ENCODE data around the gene NCOA3.
"Not testable (repeated sequence)": the region's sequence is repeated elsewhere in the genome, so short reads cannot be mapped to it uniquely, and the experiment has no call there.

The NCOA3 gene

GRCh38 chr20:47571426-47571825 lies 69.7 kb downstream of the NCOA3 start:
- no peak for DNase-seq

DNA sequence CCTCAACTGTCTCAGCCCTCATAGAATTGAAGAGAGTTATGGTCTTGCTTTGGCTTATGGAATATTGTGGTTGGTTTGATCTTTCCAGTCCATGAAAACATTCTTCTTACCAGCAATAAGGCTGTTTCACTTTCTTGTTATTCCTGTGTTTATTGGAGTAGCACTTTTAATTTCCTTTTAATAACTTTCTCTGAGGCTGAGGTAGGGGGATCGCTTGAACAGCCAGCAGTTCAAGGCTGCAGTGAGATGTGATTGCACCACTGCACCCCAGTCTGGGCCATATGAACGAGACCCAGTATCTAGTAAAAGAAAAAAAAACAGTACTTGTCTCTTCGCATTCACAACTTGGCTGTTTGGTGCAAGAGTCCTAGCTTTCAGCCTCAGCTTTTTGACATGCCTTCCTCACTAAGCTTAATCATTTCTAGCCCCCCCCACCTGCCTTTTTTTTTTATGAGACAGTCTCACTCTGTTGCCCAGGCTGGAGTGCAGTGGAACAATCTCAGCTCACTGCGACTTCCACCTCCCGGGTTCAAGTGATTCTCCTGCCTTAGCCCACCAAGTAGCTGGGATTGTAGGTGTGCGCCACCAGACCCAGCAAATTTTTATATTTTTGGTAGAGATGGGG lies 70.5 kb downstream of the NCOA3 start:
- DNase-seq: no peak

- no peak for DNase-seq
Measured at GRCh38 chr20:47573559-47573958, 71.9 kb downstream of the NCOA3 start.

- DNase-seq: no peak
Measured at GRCh38 chr20:47574616-47575364, 73.1 kb downstream of the NCOA3 start.

GRCh38 chr20:47576516-47577033 lies 74.9 kb downstream of the NCOA3 start:
- peak; percentile 9 to 87 for DNase-seq

DNA sequence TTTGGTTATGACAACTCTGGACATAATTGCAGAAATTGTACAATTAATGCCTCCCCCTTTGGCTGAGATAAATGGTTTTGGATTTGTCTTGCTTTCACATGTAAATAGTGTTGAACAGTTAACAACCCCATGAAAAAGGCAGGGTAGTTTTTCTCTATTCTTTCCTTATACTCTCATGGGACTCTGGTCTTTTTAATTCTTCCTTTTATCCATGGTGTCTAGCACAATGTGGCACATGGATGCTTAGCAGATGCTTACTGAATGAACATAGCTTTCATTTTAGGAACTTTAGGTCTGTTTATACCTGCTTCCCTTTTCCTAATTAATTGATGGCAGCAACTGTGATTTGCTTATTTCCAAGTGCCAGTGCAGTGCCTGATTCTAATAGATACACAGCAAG lies 75.6 kb downstream of the NCOA3 start:
- DNase-seq: no peak

DNA sequence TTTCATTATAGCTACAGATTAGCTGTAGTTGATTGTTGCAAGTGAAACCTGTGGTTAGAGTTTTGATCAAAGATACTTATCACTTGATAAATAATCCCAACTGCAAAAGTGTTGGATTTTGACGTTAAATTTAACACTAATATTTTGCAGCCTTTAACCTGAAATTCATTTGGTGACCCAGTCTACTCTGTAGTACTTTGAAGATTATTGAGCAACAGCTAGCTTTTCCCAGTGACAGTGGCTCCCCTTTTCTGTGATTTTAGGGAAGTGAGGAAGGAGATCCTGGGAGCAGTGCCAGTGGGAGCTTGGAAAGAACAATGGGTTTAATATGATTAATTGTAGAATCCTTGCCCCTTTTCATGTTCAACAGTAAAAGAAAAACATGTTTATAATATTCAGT lies 76.9 kb downstream of the NCOA3 start:
- no peak for DNase-seq

DNA sequence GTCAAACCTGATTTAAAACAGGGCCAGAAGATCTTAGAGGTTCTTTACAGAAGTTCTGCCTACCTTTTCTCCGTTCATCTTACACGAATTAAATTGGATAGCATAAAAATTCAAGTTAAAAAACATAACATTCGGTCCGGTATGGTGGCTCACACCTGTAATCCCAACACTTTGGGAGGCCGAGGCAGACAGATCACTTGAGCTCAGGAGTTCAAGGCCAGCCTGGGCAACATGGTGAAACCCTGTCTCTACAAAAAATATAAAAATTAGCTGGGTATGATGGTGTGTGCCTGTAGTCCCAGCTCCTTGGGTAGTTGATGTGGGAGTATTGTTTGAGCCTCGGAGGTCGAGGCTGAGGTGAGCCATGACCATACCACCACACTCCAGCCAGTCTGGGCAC lies 79.0 kb downstream of the NCOA3 start:
- not testable (repeated sequence) for DNase-seq

GRCh38 chr20:47581090-47581489 lies 79.4 kb downstream of the NCOA3 start:
- DNase-seq: no peak

- DNase-seq: no peak
Measured at GRCh38 chr20:47583551-47583950, 81.9 kb downstream of the NCOA3 start.

- no peak for DNase-seq
Measured at GRCh38 chr20:47585087-47585747, 83.5 kb downstream of the NCOA3 start.

DNA sequence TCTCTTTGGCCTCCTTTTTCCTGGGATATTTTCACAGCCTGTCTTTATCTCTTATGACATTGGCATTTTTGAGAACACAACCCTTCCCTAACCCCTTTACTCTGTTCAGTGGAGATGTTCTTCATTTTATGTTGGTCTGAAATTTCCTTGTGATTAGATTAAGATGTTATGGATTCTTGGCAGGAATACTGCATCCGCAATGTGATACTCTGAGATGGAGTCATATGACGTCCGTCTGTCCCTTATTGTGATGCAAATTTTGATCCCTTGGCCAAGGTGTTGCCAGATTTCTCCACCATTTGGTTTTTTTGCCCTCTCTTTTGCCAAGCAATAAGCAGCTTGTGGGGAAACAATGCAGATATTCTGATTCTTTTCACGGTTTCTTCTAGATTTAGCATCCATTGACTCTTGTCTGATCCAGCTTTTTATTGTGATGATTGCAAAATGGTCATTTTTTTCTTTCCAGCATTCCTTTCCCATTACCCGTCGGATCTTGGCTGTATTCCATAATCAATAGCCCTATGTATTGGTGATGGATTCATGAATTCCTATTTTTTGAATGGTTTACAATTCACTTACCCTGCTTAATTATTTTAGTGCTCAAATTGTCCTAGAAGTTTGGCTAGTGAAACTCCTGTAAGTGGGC lies 85.1 kb downstream of the NCOA3 start:
- DNase-seq: no peak

DNA sequence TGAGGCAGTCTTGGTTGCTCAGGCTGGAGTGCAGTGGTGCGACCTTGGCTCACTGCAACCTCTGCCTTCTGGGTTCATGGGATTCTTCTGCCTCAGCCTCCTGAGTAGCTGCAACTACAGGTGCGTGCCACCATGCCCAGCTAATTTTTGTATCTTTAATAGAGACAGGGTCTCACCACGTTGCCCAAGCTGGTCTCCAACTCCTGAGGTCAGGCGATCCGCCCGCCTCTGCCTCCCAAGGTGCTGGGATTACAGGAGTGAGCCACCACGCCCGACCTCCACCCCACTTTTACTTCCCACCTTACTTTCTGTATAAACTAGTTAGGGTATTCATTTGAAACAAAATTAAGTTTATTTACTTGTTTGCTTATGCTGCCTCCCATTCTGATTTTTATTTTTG lies 86.5 kb downstream of the NCOA3 start:
- DNase-seq: no peak

- DNase-seq: no peak
Measured at GRCh38 chr20:47591231-47591630, 89.5 kb downstream of the NCOA3 start.

DNA sequence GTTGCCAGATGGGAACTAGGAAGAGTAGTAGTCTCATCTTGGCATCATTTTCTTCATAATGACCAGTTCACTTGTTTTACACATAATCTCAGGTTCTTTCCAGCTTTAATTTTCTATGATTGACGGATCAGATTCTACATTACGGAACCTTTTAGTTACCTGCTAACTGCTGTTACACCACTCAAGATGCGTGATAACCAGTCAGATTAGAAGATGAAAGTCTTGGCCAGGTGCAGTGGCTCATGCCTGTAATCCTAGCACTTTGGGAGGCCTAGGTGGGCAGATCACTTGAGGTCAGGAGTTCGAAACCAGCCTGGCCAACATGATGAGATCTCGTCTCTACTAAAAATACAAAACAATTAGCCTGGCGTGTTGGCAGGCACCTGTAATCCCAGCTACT lies 92.5 kb downstream of the NCOA3 start:
- DNase-seq: no peak

GRCh38 chr20:47595138-47595537 lies 93.5 kb downstream of the NCOA3 start:
- DNase-seq: not testable (repeated sequence)

- DNase-seq: no peak
Measured at GRCh38 chr20:47596003-47596571, 94.4 kb downstream of the NCOA3 start.

GRCh38 chr20:47597090-47597489 lies 95.4 kb downstream of the NCOA3 start:
- DNase-seq: no peak

DNA sequence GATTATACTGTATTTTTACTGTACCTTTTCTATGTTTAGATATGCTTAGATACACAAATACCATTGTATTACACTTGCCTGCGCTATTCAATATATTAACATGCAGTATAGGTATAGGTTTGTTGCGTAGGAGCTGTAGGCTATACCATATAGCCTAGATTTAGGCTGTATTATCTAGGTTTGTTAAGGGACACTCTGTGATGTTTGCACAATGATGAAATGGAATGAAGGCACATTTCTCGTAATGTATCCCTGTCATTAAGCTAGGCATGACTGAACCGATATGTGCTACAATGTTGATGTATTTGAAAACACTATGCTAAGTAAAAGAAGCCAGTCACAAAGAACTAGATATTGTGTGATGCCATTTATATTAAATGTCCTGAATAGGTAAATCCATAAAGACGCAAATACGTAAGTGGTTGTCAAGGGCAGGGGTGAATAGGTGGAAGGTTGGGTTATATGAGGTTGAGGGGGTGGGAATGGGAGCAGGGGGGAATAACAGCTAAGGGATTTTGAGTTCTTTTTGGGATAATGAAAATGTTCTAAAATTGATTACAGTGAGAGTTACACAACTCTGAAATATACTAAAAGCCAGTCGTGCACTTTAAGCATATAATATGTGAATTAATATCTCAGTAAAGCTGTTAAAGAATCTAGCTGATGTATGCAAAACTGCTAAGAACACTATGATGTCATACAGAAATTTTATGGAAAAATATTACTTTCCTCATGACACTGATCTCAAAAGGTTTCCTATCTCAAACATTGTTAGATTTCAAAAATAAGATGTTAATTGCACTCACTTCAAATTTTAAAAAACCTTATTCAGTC lies 97.4 kb downstream of the NCOA3 start:
- DNase-seq: no peak

- no peak for DNase-seq
Measured at GRCh38 chr20:47600967-47601547, 99.4 kb downstream of the NCOA3 start.

GRCh38 chr20:47603260-47603659 lies 101.6 kb downstream of the NCOA3 start:
- no peak for DNase-seq

All from SW 1271 (cell line).